ENCODE results near the gene TMX2.
"Not testable (repeated sequence)": the region's sequence is repeated elsewhere in the genome, so short reads cannot be mapped to it uniquely, and the experiment has no call there.

TMX2 gene

GRCh38 chr11:57680552-57680874, 31.9 kb upstream of the TMX2 start:
- no peak for TF ChIP-seq EZH2phosphoT487 (IDR thresholded peaks at IDR 0.05; ENCODE audit: borderline replicate concordance)
- no peak for TF ChIP-seq CTCF (conservative IDR thresholded peaks at IDR 0.05; ENCODE audit: low read length)
- H3K36me3 ChIP-seq (ENCODE audit: insufficient read depth, low read length), result peaks cover 67% of the 10 kb centered on the region; the same call in 1 of the 2 replicates

GRCh38 chr11:57681168-57681567, 31.2 kb upstream of the TMX2 start:
- H3K9me2 ChIP-seq (replicated peaks; ENCODE audit: low read depth, low read length), result no peaks in the 10 kb centered on the region
- no peak overlapping the region for H3K9ac ChIP-seq (ENCODE audit: low read depth, low read length, poor library complexity, severe bottlenecking)
- no peak overlapping the region for H2AFZ ChIP-seq (ENCODE audit: low read length)
- peaks cover 69% of the 10 kb centered on the region; the same call in 1 of the 2 replicates for H3K36me3 ChIP-seq (ENCODE audit: insufficient read depth, low read length)
- no peak for TF ChIP-seq CTCF (conservative IDR thresholded peaks at IDR 0.05; ENCODE audit: low read length)
- no peak for TF ChIP-seq EZH2phosphoT487 (IDR thresholded peaks at IDR 0.05; ENCODE audit: borderline replicate concordance)
- peaks cover 51% of the 10 kb centered on the region for H3K79me2 ChIP-seq (ENCODE audit: insufficient read depth, low read length)
- no peak overlapping the region for H3K4me3 ChIP-seq (ENCODE audit: low read length, poor library complexity, severe bottlenecking)
- H3K4me1 ChIP-seq (ENCODE audit: insufficient read depth, low read length, poor library complexity, severe bottlenecking), result peaks cover 8% of the 10 kb centered on the region
- H3F3A ChIP-seq (ENCODE audit: low read depth), result no peaks in the 10 kb centered on the region
- H3K27me3 ChIP-seq (ENCODE audit: insufficient read depth, low read length, poor library complexity, severe bottlenecking), result no peaks in the 10 kb centered on the region
- H3K9me3 ChIP-seq (ENCODE audit: insufficient read depth, low read depth, low read length), result no peaks in the 10 kb centered on the region
- H3K4me2 ChIP-seq (ENCODE audit: low read depth, low read length, poor library complexity, severe bottlenecking), result peak overlapping the region; percentile 35
- peaks cover 40% of the 10 kb centered on the region for H4K20me1 ChIP-seq (ENCODE audit: insufficient read depth, low read length, poor library complexity, severe bottlenecking)

More at GRCh38 chr11:57680552-57680874, 31.9 kb upstream of the TMX2 start:
- peaks cover 58% of the 10 kb centered on the region for H3K79me2 ChIP-seq (ENCODE audit: insufficient read depth, low read length)
- H3K4me3 ChIP-seq (ENCODE audit: low read length, poor library complexity, severe bottlenecking), result no peak overlapping the region
- H3K4me2 ChIP-seq (ENCODE audit: low read depth, low read length, poor library complexity, severe bottlenecking), result peak overlapping the region; percentile 35
- H4K20me1 ChIP-seq (ENCODE audit: insufficient read depth, low read length, poor library complexity, severe bottlenecking), result peaks cover 47% of the 10 kb centered on the region
- H3K9me3 ChIP-seq (ENCODE audit: insufficient read depth, low read depth, low read length), result no peaks in the 10 kb centered on the region
- H3K27me3 ChIP-seq (ENCODE audit: insufficient read depth, low read length, poor library complexity, severe bottlenecking), result no peaks in the 10 kb centered on the region
- H3K9me2 ChIP-seq (replicated peaks; ENCODE audit: low read depth, low read length), result no peaks in the 10 kb centered on the region
- H3K4me1 ChIP-seq (ENCODE audit: insufficient read depth, low read length, poor library complexity, severe bottlenecking), result peaks cover 15% of the 10 kb centered on the region
- no peaks in the 10 kb centered on the region for H3F3A ChIP-seq (ENCODE audit: low read depth)
- no peak overlapping the region for H2AFZ ChIP-seq (ENCODE audit: low read length)
- peak overlapping the region; percentile 20 for H3K9ac ChIP-seq (ENCODE audit: low read depth, low read length, poor library complexity, severe bottlenecking)

DNA sequence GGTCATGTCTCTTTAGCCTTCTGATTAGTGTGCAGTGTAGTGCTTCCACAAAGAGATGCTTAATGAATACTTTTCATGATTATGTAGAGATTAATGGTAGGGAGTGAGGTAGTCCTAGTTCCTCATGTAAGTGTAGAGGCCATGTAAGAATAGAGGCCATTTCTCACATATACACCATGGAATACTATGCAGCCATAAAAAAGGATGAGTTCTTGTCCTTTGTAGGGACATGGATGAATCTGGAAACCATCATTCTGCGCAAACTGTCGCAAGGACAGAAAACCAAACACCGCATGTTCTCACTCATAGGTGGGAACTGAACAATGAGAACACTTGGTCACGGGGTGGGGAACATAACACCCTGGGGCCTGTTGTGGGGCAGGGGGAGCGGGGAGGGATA, 21.9 kb upstream of the TMX2 start:
- H3K9me2 ChIP-seq (replicated peaks; ENCODE audit: low read depth, low read length); H3F3A ChIP-seq (ENCODE audit: low read depth); H3K79me2 ChIP-seq (ENCODE audit: insufficient read depth, low read length); H3K4me2 ChIP-seq (ENCODE audit: low read depth, low read length, poor library complexity, severe bottlenecking); H2AFZ ChIP-seq (ENCODE audit: low read length); H3K4me3 ChIP-seq (ENCODE audit: low read length, poor library complexity, severe bottlenecking); H4K20me1 ChIP-seq (ENCODE audit: insufficient read depth, low read length, poor library complexity, severe bottlenecking); H3K9ac ChIP-seq (ENCODE audit: low read depth, low read length, poor library complexity, severe bottlenecking); H3K9me3 ChIP-seq (ENCODE audit: insufficient read depth, low read depth, low read length); H3K4me1 ChIP-seq (ENCODE audit: insufficient read depth, low read length, poor library complexity, severe bottlenecking); H3K27me3 ChIP-seq (ENCODE audit: insufficient read depth, low read length, poor library complexity, severe bottlenecking): not testable (repeated sequence)
- H3K36me3 ChIP-seq (ENCODE audit: insufficient read depth, low read length), result peaks cover 86% of the 10 kb centered on the region

- Histone ChIP-seq H3K9me2 (replicated peaks; ENCODE audit: low read depth, low read length) (no peaks in the 10 kb centered on the region), H3K9me3 (ENCODE audit: insufficient read depth, low read depth, low read length) (no peaks in the 10 kb centered on the region), H3K36me3 (ENCODE audit: insufficient read depth, low read length) (peaks cover 76% of the 10 kb centered on the region), H3K27me3 (ENCODE audit: insufficient read depth, low read length, poor library complexity, severe bottlenecking) (no peaks in the 10 kb centered on the region), H3K4me3 (ENCODE audit: low read length, poor library complexity, severe bottlenecking) (no peak overlapping the region), H3K9ac (ENCODE audit: low read depth, low read length, poor library complexity, severe bottlenecking) (no peak overlapping the region), H3F3A (ENCODE audit: low read depth) (no peaks in the 10 kb centered on the region), H2AFZ (ENCODE audit: low read length) (no peak overlapping the region), H3K4me1 (ENCODE audit: insufficient read depth, low read length, poor library complexity, severe bottlenecking) (no peaks in the 10 kb centered on the region), H3K4me2 (ENCODE audit: low read depth, low read length, poor library complexity, severe bottlenecking) (no peak overlapping the region), H3K79me2 (ENCODE audit: insufficient read depth, low read length) (no peaks in the 10 kb centered on the region), H4K20me1 (ENCODE audit: insufficient read depth, low read length, poor library complexity, severe bottlenecking) (no peaks in the 10 kb centered on the region)
- TF ChIP-seq CTCF (conservative IDR thresholded peaks at IDR 0.05; ENCODE audit: low read length), result no peak
- no peak for TF ChIP-seq EZH2phosphoT487 (IDR thresholded peaks at IDR 0.05; ENCODE audit: borderline replicate concordance)
Observed at GRCh38 chr11:57698843-57699365, 13.5 kb upstream of the TMX2 start.
